Embryonic facial prominence (tissue), 1 donor: ENCODE data around the gene NFKBIL1.

Experiments used
- DNase-seq: peaks from one replicate; pipeline ENCODE4 v3.0.0-alpha.2; 2016; ENCODE audit errors: extremely low spot score

Gene NFKBIL1

GRCh38 chr6:31559958-31560696 is 12.7 kb downstream of the NFKBIL1 start:
- no peak for DNase-seq

GRCh38 chr6:31560697-31561058 is 13.3 kb downstream of the NFKBIL1 start:
- DNase-seq: no peak

- no peak for DNase-seq
These were observed 20.3 kb downstream of the NFKBIL1 start for GRCh38 chr6:31567531-31568370.

GRCh38 chr6:31568537-31568961 is 21.1 kb downstream of the NFKBIL1 start:
- no peak for DNase-seq

- DNase-seq: no peak
These were observed 22.6 kb downstream of the NFKBIL1 start for GRCh38 chr6:31569861-31570536.

GRCh38 chr6:31572041-31572911 is 24.9 kb downstream of the NFKBIL1 start, which contains the start of gene LTA:
Gene LTA (plus strand): TSS chr6:31572289. CDS start chr6:31572743, 454 bp downstream.
- DNase-seq: no peak

- no peak for DNase-seq
These were observed 26.1 kb downstream of the NFKBIL1 start for GRCh38 chr6:31573239-31574105.

GRCh38 chr6:31574106-31575061 is 27.0 kb downstream of the NFKBIL1 start:
- no peak for DNase-seq

- no peak for DNase-seq
These were observed 28.0 kb downstream of the NFKBIL1 start, which contains the start of gene TNF for GRCh38 chr6:31575335-31575901. Gene TNF (plus strand): TSS chr6:31575565. CDS start chr6:31575742, 177 bp downstream.

- no peak for DNase-seq
These were observed 28.7 kb downstream of the NFKBIL1 start for GRCh38 chr6:31575952-31576685.

- DNase-seq: no peak
These were observed 29.6 kb downstream of the NFKBIL1 start for GRCh38 chr6:31576897-31577578.

GRCh38 chr6:31577579-31577966 is 30.2 kb downstream of the NFKBIL1 start:
- no peak for DNase-seq

GRCh38 chr6:31578184-31579118 is 31.0 kb downstream of the NFKBIL1 start:
- no peak for DNase-seq

- DNase-seq: no peak
These were observed 31.7 kb downstream of the NFKBIL1 start for GRCh38 chr6:31579119-31579505.

GRCh38 chr6:31579546-31580437 is 32.4 kb downstream of the NFKBIL1 start:
- no peak for DNase-seq

GRCh38 chr6:31580438-31580740 is 33.0 kb downstream of the NFKBIL1 start:
- DNase-seq: no peak
